ENCODE measurements around the gene SH3RF3. TPM values are rescaled to one million over a fixed set of nuclear protein-coding genes. Genes with fewer than 3 reads are reported as not detected.
"Not testable (repeated sequence)": the region's sequence is repeated elsewhere in the genome, so short reads cannot be mapped to it uniquely, and the experiment has no call there.

Gene SH3RF3
- total and polyA plus RNA-seq, 2 of the 13 experiments (the other 11 are each of a cell fraction or from before 2014, with no cell fraction given) = 0.04 TPM; not detected in 1

DNA sequence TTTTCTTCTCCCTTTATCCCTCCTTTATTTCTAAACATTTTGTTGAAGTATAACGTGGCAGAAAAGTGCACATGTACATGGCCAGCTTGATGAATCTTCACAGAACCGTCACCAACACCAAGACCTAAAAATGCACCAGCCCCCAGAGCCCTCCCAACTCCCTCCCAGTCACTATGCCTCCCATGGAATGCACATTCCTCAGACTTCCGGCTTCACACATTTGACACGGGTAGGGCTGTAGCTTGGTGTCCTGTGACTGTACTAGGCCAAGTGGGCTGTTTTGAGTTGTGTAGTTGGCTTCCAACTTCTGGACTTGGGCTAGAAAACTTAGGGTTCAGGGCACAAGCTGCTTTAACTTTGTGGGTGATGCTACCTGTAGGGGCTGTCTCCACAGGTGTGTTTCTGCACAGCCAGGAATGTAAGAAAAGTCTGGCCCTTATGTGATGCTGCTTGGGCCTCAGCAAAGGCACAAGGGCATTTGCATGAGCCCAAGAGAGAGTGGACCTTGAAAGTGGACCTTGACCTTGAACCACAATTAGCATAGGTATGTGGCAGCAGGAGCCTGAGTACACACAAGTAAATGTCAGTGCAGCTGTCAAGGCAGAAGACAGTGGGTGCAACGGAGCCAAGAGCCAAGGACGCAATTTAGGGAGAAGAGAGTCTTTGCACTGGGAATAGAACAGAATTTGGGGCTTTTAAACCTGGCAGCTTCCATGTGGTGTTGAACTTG lies 406.4 kb downstream of the SH3RF3 start (continued):
- TF ChIP-seq, protein P1, sequence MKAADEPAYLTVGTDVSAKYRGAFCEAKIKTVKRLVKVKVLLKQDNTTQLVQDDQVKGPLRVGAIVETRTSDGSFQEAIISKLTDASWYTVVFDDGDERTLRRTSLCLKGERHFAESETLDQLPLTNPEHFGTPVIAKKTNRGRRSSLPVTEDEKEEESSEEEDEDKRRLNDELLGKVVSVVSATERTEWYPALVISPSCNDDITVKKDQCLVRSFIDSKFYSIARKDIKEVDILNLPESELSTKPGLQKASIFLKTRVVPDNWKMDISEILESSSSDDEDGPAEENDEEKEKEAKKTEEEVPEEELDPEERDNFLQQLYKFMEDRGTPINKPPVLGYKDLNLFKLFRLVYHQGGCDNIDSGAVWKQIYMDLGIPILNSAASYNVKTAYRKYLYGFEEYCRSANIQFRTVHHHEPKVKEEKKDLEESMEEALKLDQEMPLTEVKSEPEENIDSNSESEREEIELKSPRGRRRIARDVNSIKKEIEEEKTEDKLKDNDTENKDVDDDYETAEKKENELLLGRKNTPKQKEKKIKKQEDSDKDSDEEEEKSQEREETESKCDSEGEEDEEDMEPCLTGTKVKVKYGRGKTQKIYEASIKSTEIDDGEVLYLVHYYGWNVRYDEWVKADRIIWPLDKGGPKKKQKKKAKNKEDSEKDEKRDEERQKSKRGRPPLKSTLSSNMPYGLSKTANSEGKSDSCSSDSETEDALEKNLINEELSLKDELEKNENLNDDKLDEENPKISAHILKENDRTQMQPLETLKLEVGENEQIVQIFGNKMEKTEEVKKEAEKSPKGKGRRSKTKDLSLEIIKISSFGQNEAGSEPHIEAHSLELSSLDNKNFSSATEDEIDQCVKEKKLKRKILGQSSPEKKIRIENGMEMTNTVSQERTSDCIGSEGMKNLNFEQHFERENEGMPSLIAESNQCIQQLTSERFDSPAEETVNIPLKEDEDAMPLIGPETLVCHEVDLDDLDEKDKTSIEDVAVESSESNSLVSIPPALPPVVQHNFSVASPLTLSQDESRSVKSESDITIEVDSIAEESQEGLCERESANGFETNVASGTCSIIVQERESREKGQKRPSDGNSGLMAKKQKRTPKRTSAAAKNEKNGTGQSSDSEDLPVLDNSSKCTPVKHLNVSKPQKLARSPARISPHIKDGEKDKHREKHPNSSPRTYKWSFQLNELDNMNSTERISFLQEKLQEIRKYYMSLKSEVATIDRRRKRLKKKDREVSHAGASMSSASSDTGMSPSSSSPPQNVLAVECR (CRISPR knock-in tag; IDR thresholded peaks at IDR 0.05; ENCODE audit: borderline replicate concordance) = no peak
- TF ChIP-seq ELF1 (CRISPR knock-in tag; IDR thresholded peaks at IDR 0.05) (0 out of 2 replicates have a peak, but pooled peaks have one; percentile 16), XRCC5 (optimal IDR thresholded peaks at IDR 0.05; ENCODE audit: low read length) (peak; percentile 27), TBX2 (CRISPR knock-in tag; IDR thresholded peaks at IDR 0.05; ENCODE audit: borderline replicate concordance) (peak; percentile 35; the same call in 1 of the 2 replicates), SAFB2 (CRISPR knock-in tag; IDR thresholded peaks at IDR 0.05; ENCODE audit: borderline replicate concordance, low read depth) (no peak)

DNA sequence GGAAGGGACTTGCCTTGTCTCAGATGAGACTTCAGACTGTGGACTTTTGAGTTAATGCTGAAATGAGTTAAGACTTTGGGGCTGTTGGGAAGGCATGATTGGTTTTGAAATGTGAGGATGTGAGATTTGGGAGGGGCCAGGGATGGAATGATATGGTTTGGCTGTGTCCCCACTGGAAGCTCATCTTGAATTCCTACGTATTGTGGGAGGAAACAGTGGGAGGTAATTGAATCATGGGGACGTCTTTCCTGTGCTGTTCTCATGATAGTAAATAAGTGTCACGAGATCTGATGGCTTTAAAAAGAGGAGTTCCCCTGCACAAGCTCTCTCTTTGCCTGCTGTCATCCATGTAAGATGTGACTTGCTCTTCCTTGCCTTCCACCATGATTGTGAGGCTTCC lies 407.6 kb downstream of the SH3RF3 start:
- CTCF ChIA-PET (ENCODE audit: low intra/inter-chr PET ratio, low total read pairs) = not testable (repeated sequence)

More for the DNA sequence above, 407.6 kb downstream of the SH3RF3 start:
- intact Hi-C loops (cut with micrococcal nuclease; ENCODE audit: unreplicated experiment); H2AFZ ChIP-seq (ENCODE audit: low read length); POLR2A ChIA-PET; H3K9ac ChIP-seq (ENCODE audit: insufficient read depth, low read depth, low read length); BruUV-seq (replicated peaks); H3K27ac ChIP-seq (ENCODE audit: extremely low read length, insufficient read depth, low read length); H3K4me2 ChIP-seq (ENCODE audit: low read depth, low read length); FAIRE-seq; H3K9me3 ChIP-seq (ENCODE audit: low read length); H3K4me3 ChIP-seq (replicated peaks in 1 of 3; ENCODE audit: insufficient read depth in 1 of 3, low read depth in 2 of 3, low read length in 3 of 3); DNase-seq (ENCODE audit: low spot score); ATAC-seq; H4K20me1 ChIP-seq (ENCODE audit: insufficient read depth, low read length); in situ Hi-C loops (cut with HindIII; ENCODE audit: extremely low pct_ligation_motif_present, low pct_unique_long_range_greater_than_20kb); H3K36me3 ChIP-seq (replicated peaks in 1 of 2; ENCODE audit: control insufficient read depth in 1 of 2, insufficient read depth in 2 of 2, low read length in 2 of 2); H3K79me2 ChIP-seq (ENCODE audit: insufficient read depth, low read length): not testable (repeated sequence)
- H3K4me1 ChIP-seq (ENCODE audit: insufficient read depth, low read length) = peaks cover 39% of the 10 kb centered on the region
- TF ChIP-seq ZNF431 (CRISPR knock-in tag; IDR thresholded peaks at IDR 0.05; ENCODE audit: borderline replicate concordance, low read depth) = peak; percentile 63; the same call in 1 of the 2 replicates
- WGBS (ENCODE audit: low lambda C conversion rate) = 73% methylated on average over 3 of the region's 3 CpGs
- peaks cover 3 to 25% of the 10 kb centered on the region in 2 experiments for H3K27me3 ChIP-seq (ENCODE audit: control insufficient read depth in 1 of 2, insufficient read depth in 2 of 2, low read length in 2 of 2)
